Kidney glomerular epithelial cell (primary cell): ENCODE results near the gene BTC.
A peak's percentile ranks its signal among the peaks of the same experiment; 100 is the strongest.
"Not testable (repeated sequence)": the region's sequence is repeated elsewhere in the genome, so short reads cannot be mapped to it uniquely, and the experiment has no call there.

Experiments used
- DNase-seq: peaks from one replicate; lab custom pipeline; 2025; lab: John Stamatoyannopoulos, UW

The BTC gene

GRCh38 chr4:74794382-74795010, at the start of gene BTC:
Gene BTC, minus strand, starts transcription at chr4:74794523. Its CDS starts 198 bp downstream, at chr4:74794325.
- peak; percentile 65 for DNase-seq

GRCh38 chr4:74840936-74841509, 46.7 kb upstream of the BTC start:
- DNase-seq, result no peak

GRCh38 chr4:74838746-74839370, 44.5 kb upstream of the BTC start:
- DNase-seq, result no peak

GRCh38 chr4:74830928-74831327, 36.6 kb upstream of the BTC start:
- no peak for DNase-seq

- no peak for DNase-seq
Observed at GRCh38 chr4:74823194-74823593, 28.9 kb upstream of the BTC start.

- no peak for DNase-seq
Observed at GRCh38 chr4:74822603-74823002, 28.3 kb upstream of the BTC start.

GRCh38 chr4:74821541-74821940, 27.2 kb upstream of the BTC start:
- no peak for DNase-seq

GRCh38 chr4:74814052-74814451, 19.7 kb upstream of the BTC start:
- no peak for DNase-seq

GRCh38 chr4:74812056-74812455, 17.7 kb upstream of the BTC start:
- DNase-seq, result not testable (repeated sequence)

- peak; percentile 29 for DNase-seq
Observed at GRCh38 chr4:74805601-74806000, 11.3 kb upstream of the BTC start.

GRCh38 chr4:74800310-74800709, 6.0 kb upstream of the BTC start:
- no peak for DNase-seq

- DNase-seq, result no peak
Observed at GRCh38 chr4:74796631-74797030, 2.3 kb upstream of the BTC start.

GRCh38 chr4:74793757-74794381, 454 bp downstream of the BTC start:
- peak; percentile 24 for DNase-seq

GRCh38 chr4:74790652-74791051, 3.7 kb downstream of the BTC start:
- no peak for DNase-seq

- no peak for DNase-seq
Observed at GRCh38 chr4:74789518-74789917, 4.8 kb downstream of the BTC start.

- DNase-seq, result no peak
Observed at GRCh38 chr4:74777531-74777930, 16.8 kb downstream of the BTC start.

GRCh38 chr4:74772783-74773182, 21.5 kb downstream of the BTC start:
- no peak for DNase-seq

- no peak for DNase-seq
Observed at GRCh38 chr4:74772106-74772505, 22.2 kb downstream of the BTC start.

- DNase-seq, result no peak
Observed at GRCh38 chr4:74770226-74770910, 24.0 kb downstream of the BTC start.

GRCh38 chr4:74768857-74769525, 25.3 kb downstream of the BTC start:
- DNase-seq, result no peak

- DNase-seq, result no peak
Observed at GRCh38 chr4:74764119-74764518, 30.2 kb downstream of the BTC start.

- DNase-seq, result no peak
Observed at GRCh38 chr4:74758551-74759145, 35.7 kb downstream of the BTC start.
